ENCODE results near the gene AJAP1.

Gene AJAP1

DNA sequence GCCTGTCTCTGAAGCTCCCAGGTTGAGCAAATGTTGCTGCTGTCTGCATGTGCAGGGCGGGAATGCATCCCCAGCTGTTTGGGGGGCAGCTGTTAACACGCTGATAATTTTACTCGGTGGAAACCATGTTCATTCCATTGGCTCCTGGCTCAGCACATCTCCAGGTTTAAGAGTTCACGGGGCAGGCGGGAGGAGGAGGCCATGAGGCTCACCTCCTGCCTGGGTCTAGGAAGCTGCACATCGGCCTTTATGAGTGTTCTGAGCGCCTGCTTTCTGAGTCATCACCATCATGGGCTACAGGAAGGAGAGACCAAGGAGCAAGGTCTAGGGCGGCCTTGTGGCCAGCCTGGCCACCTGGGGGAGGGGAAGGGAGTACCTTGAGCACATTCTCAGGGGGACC lies 29.7 kb downstream of the AJAP1 start:
- no peak for DNase-seq

DNA sequence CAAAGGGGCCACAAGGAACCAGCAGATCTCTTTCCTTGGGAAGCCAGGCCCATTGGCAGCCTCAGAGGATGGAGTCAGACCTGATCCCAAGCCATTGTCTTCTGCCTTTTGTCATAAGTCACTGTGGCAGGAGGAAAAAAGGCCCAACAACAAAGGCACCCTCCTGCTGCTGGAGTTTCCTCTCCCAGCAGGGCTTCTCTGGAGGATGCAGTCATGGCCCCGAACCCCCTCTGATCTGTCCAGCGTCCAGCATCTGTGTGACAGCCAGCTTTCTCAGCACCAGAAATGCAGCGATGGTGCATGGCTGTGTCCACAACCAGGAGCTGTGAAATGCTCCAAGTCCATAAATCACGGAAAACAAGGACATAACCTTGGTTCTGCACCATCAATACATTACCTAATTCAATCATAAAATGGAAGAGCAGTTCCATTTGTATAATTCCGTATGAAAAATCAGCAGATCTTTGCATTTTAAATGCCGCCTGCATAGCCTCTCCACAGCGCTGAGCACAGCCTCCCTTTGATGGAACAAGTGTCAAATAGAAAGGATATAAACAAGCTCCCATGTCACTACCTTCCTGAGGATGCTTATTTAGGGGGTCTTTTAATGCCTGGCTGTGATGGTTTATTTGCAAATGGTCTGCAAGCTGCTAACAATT lies 30.6 kb downstream of the AJAP1 start:
- no peak for DNase-seq

DNA sequence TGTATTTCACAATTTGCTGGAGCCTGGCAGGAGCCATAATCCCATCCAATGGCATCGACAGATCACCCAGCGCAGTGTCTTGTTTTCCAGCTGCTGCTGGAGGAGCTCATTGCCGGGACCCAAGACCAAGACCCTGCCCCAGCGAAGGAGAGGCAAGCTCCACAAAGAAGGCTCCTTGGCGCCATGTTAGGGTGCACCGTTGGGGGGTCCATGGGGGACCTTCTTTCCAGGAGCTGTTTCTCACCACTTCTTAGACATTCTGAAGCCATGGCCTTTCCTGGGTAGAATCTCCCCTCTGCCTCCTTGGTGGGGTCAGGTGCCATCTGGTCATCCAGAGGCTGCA lies 31.1 kb downstream of the AJAP1 start:
- DNase-seq, result no peak

DNA sequence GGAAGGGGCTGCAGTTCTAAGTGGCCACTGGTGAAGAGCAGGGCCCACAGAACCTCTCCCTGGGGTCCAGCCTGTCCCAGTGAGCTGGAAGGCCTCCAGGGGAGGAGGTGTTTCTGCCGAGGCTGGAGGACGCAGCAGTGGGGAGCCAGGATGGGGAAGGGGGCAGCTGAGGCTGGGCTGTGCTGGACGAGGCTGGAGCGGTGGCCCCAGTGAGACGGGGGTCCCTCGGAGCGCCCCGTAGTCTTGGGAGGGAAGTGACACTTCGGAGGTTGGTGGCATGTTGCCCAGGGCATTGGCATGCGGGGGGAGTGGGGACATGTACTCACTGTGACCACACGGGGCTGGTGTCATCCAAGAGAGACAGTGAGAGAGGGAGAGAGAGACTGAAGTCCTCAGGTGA lies 33.5 kb downstream of the AJAP1 start:
- no peak for DNase-seq

DNA sequence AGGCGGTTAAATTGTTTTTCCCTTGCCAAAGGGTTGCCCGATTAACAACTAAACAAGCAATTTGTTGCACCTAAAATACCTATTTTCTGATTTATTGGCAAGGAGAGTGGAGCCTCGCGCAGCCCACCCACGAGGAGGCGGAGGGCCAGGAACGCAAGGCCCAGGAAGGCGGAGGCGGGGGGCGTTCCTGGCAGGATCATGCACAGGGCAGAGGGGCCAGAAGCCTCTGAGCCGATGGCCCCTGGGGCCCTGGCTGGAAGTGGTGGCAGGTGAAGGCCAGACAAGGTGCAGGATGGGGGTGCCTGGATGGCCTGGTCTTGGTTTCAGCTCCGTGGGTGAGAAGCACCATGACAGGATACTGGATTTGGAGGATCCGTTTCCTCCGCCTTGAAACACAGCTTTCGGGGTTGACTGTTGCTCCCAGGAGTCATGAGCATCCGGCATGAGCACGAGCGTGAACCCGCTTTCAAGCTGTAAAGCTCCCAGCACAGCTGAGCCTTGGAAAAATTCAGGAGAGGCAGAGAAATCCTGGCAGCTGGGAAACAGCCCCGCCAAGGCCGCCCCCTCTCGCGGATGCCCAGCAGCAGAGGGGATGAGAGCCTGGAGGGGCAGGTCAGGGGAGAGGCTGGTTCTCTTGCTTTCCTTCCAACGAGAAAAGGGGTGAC lies 35.0 kb downstream of the AJAP1 start:
- no peak for DNase-seq

- no peak for DNase-seq
These were observed 35.7 kb downstream of the AJAP1 start for GRCh38 chr1:4689941-4690635.

- no peak for DNase-seq
These were observed 36.7 kb downstream of the AJAP1 start for GRCh38 chr1:4690951-4691675.

- DNase-seq, result no peak
These were observed 37.5 kb downstream of the AJAP1 start for GRCh38 chr1:4691766-4692405.

GRCh38 chr1:4692437-4692836 lies 38.0 kb downstream of the AJAP1 start:
- no peak for DNase-seq

GRCh38 chr1:4693331-4693730 lies 38.9 kb downstream of the AJAP1 start:
- no peak for DNase-seq

GRCh38 chr1:4693891-4694290 lies 39.5 kb downstream of the AJAP1 start:
- DNase-seq, result no peak

DNA sequence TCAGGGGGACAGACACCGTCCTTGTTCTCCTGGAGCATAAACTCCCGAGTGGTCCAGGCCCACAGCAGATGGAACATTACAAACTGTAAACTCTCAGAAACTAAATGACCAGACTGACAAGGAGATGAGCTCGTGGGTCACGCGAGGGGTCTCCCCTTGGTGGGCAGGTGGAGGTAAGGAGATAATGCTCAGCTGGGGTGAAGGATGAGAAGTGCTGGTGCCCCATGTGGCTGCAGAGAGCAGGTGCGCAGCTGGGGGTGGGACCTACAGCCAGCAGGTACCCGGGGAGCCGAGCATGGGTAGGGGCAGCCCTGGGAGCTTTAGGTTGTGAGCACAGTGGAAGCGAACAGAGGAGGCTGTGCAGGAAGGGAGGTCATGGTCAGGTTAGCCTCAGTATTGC lies 40.1 kb downstream of the AJAP1 start:
- DNase-seq, result no peak

DNA sequence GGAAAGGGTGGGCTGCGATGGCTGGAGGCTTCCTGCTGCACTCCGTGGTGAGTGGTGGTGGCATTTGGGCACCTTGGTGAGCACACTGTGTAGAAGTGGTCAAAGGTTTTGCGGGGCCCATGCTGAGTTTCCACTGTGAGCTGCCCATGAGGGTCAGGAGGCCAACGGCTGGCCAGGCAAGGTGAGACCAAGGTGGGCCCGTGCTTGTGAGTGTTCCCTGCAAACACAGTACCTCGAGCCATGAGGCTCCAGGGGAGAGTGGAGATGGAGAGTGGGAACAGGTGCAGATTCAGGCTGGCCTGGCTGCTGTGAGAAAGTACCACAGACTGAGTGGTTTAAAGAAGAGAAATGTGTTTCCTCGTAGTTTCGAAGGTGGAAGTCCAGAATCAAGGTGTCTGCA lies 40.8 kb downstream of the AJAP1 start:
- no peak for DNase-seq

GRCh38 chr1:4696161-4696745 lies 41.8 kb downstream of the AJAP1 start:
- DNase-seq, result no peak

- DNase-seq, result no peak
These were observed 42.3 kb downstream of the AJAP1 start for GRCh38 chr1:4696753-4697152.

DNA sequence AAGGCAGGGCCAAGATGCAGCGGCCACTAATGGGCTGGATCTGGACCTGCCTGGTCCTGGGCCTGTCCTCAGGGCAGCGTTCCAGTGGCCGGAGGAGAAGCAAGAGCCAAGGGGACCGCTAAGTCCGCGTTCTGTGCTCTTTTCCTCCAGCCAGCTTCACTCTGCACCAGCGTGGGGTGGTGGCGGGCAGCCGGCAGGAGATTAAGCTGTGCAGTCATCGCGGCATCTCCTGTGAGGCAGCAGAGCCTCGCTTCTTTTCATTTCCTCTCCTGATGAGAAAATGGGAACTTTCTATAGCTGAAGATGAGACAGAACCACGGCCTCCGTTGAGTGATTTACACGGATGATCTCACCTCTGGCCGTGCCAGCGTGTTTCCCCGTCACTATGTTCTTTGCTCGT lies 43.4 kb downstream of the AJAP1 start:
- DNase-seq, result no peak

GRCh38 chr1:4698911-4699310 lies 44.5 kb downstream of the AJAP1 start:
- no peak for DNase-seq

DNA sequence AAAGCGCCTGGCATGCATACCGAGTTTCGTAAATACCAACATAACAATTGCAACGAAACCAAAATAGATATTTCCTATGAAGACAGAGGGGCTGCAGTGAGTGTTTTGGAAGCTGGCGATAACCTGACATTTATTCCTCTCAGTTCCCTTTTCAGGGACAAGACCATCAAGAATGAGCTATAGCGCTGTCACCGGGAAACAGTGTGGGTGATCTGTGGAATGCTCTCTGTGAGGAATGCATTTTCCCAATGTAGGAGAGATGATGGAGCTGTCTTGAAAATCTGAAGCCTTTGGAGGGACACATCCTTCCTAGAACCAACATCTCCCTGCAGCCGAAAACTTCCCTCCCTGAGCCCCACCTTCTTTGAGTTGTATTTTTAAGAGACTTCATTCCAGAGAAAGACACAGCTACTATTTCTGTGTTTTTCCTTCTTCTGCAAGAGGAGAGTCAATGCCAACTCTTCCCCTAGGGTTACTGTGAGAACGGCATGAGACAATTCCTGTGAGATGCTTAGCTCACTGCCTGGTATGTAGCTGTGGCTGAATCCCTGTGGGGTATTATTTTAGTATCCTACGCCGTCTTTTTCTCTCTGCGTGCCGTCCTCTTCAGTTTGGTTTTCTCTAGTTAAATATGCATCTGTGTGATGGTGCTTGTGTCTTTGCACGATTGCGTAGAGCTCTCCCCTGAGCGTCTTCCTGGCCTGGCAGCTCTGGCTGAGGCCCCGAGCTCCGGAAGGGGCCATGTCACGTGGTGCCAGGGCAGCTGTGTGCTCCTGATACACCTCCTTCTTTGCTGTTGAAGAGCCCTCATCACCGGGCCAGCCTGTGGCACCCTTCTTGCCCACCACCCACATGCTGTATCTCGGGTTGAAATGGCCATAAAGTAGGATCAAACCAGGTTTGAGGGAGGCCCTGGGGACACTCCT lies 45.2 kb downstream of the AJAP1 start:
- no peak for DNase-seq

DNA sequence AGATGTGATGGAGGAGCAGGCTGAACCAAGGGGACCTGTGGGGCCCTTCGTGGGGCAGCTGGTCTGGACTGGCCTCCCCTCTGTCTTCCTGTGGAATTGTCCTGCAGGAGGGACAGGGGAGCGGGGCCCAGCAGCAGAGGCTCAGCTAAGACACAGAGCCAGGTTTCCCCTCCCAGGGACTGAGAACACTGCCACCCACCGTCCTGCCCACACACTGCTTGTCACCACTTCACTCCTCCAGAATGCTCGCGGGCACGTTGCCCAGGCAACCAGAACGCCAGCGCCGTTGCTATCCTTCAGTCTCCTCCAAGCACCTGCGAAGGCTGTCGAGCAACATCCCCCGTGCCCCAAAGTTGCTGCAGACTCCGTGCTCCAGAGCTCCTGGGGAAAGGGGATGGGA lies 46.4 kb downstream of the AJAP1 start:
- peak; percentile 78 for DNase-seq

- DNase-seq, result peak; percentile 50
These were observed 46.9 kb downstream of the AJAP1 start for GRCh38 chr1:4701276-4701675.

DNA sequence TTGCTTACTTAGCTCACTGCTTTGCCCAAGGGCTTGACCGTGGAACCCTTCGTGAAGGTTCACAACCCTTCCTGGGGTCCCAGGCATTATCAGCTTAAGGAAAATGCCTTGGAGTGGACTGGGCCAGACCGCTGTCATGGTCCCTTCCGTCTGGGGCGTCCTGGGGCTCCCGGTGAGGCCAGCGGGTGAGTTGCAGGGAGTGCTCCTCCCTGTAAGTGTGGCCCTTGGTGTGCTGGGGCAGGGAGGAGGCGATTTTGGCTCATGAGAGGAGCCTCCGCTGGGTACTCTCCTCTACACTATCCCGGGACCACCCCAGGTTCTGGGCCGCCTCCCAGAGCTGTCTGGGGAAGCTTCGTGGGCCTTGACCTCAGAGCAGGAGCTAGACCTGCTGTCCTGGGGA lies 48.1 kb downstream of the AJAP1 start:
- DNase-seq, result no peak

DNA sequence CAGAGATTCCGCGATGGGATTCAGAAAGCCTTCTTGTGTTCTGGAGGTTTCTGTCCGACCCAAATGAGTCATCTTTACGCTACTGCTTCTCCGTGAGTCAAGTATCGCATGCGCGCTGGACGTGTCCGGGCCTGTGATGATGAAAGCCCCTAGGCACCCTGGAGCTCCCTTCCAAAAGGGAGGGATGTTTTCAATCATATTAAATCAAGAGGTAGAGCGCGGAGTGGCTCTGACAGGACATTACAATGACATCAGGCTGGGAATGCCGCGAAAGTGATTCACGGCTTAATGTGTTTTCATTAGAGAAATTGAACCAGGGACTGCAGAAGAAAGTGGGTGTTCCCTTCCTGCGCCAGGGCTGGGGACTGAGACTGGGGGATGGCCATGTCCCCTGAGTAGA lies 48.5 kb downstream of the AJAP1 start:
- DNase-seq, result no peak

Measured in NCI-H1105 (cell line).